Measurements from ENCODE around the gene TRPM6.

TRPM6 gene

DNA sequence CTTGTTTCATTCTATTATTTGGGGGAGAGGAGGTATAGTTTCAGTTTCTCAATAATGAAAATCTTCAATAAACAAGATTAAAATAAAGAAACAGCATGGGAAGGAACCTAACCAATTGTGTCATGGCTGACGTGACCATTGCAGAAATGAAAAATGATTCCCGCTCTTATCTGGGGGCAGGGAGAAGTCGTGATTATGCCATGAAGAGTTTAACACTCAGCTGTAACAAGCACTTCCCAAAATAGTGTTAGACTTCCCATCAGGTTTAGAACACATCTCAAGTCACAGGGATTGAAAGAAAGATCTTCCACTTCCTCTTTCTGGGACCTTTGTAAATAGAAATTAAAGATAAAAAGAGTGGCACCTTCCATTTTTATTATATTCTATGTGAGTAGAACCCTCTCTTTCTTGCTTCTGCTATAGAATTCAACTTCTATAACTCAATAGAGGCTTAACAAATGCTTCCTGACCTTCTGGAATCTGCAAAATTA lies 122.2 kb downstream of the TRPM6 start:
- TF ChIP-seq POLR2AphosphoS5 (IDR thresholded peaks at IDR 0.05; ENCODE audit: low read depth, low read length): no peak
- FAIRE-seq (no peak), DNase-seq (ENCODE audit: insufficient read length) (no peak)

- DNase-seq (ENCODE audit: insufficient read length) (no peak), FAIRE-seq (no peak)
- TF ChIP-seq POLR2A (IDR thresholded peaks at IDR 0.05; ENCODE audit: low read depth, low read length): no peak
- no peak for TF ChIP-seq TAF1 (IDR thresholded peaks at IDR 0.05; ENCODE audit: borderline replicate concordance, low read depth, low read length)
- no peak for TF ChIP-seq POLR2AphosphoS5 (IDR thresholded peaks at IDR 0.05; ENCODE audit: low read depth, low read length)
Measured at GRCh38 chr9:74762950-74763349, 124.8 kb downstream of the TRPM6 start.

DNA sequence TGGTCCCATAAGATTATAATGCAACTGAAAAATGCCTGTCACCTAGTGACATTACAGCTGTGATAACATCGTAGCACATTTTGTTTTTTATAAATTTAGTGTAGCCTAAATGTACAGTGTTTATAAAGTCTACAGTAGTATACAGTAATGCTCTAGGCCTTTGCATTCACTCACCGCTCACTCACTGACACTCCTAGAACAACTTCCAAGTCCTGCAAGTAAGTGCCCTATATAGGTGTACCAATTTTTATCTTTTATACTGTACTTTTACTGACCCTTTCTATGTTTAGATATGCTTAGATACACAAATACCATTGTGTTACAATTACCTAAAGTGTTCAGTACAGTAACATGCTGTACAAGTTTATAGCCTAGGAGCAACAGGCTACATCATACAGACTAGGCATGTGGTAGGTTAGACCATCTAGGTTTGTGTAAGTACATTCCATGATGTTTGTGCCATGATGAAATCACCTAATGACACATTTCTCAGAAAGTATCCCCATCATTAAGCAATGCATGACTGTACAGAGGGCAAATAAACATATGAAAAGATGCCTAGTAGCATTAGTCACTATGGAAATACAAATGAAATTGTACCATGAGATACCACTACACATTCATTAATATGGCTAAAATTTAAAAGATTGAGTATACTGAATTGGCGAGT lies 127.6 kb downstream of the TRPM6 start:
- DNase-seq (ENCODE audit: insufficient read length) (no peak), FAIRE-seq (peak; percentile 33)
- TF ChIP-seq TAF1 (IDR thresholded peaks at IDR 0.05; ENCODE audit: borderline replicate concordance, low read depth, low read length) (no peak), POLR2A (IDR thresholded peaks at IDR 0.05; ENCODE audit: low read depth, low read length) (no peak), POLR2AphosphoS5 (IDR thresholded peaks at IDR 0.05; ENCODE audit: low read depth, low read length) (no peak)

DNA sequence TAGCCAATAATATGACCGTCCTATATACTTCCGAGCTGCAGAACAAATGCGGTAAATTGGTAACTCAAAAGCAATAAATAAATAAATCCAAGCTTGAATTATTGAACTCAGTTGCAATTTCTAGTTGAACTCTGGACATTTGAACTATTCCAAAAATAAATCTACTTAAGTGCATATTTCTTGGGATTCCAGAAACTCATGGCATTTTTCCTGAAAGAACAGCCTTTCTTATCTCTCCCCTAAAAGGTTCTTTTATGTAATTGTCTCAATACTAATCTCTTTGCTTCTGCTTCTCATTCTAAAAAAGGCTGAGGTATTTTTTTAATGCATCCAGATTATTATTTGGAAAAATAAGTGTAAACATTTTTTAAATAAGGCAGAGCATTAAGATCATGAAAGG lies 131.7 kb downstream of the TRPM6 start:
- no peak for FAIRE-seq
- TF ChIP-seq POLR2AphosphoS5 (IDR thresholded peaks at IDR 0.05; ENCODE audit: low read depth, low read length): no peak
- TF ChIP-seq TAF1 (IDR thresholded peaks at IDR 0.05; ENCODE audit: borderline replicate concordance, low read depth, low read length): no peak
- TF ChIP-seq POLR2A (IDR thresholded peaks at IDR 0.05; ENCODE audit: low read depth, low read length): no peak
- DNase-seq (ENCODE audit: insufficient read length): no peak

- FAIRE-seq: no peak
Measured at GRCh38 chr9:74755355-74755754, 132.4 kb downstream of the TRPM6 start.

DNA sequence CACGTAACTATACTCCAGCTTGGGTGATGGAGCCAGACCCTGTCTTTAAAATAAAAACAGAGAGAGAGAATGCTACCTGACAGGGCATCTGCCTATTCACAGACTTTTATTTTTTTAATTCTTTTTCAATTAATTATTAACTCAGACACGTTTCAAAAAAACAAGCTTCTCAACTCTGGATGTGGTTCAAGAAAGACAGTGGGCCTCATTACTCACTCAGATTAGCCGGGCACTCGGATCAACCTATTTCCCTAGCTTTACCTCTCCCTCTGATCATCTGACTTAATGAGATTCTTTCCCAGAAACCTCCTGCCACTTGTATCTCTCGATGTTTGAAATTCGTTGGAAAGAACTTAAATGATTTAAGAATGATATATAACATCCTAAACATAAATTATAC lies 134.1 kb downstream of the TRPM6 start:
- no peak for TF ChIP-seq POLR2AphosphoS5 (IDR thresholded peaks at IDR 0.05; ENCODE audit: low read depth, low read length)
- DNase-seq (ENCODE audit: insufficient read length) (no peak), FAIRE-seq (no peak)

More at GRCh38 chr9:74755355-74755754, 132.4 kb downstream of the TRPM6 start:
- DNase-seq (ENCODE audit: insufficient read length): no peak
- TF ChIP-seq TAF1 (IDR thresholded peaks at IDR 0.05; ENCODE audit: borderline replicate concordance, low read depth, low read length): no peak

DNA sequence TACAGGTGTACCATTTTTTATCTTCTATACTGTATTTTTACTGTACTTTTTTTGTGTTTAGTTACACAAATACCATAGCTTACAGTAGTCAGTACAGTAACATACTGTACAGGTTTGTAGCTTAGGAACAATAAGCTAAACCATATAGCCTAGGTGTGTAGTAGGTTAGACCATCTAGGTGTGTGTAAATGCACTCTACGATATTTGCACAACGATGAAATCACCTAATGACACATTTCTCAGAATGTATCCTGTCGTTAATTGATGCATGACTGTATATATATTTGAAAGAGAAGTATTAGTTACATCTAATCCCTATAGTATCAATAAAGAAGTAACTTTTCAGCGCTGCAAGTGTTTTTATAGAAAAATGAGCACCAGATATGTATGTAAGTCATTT lies 138.8 kb downstream of the TRPM6 start:
- TF ChIP-seq POLR2AphosphoS5 (IDR thresholded peaks at IDR 0.05; ENCODE audit: low read depth, low read length) (no peak), POLR2A (IDR thresholded peaks at IDR 0.05; ENCODE audit: low read depth, low read length) (no peak), TAF1 (IDR thresholded peaks at IDR 0.05; ENCODE audit: borderline replicate concordance, low read depth, low read length) (no peak)
- no peak for DNase-seq (ENCODE audit: insufficient read length)
- no peak for FAIRE-seq

- no peak for TF ChIP-seq POLR2AphosphoS5 (IDR thresholded peaks at IDR 0.05; ENCODE audit: low read depth, low read length)
- TF ChIP-seq POLR2A (IDR thresholded peaks at IDR 0.05; ENCODE audit: low read depth, low read length): no peak
- no peak for TF ChIP-seq TAF1 (IDR thresholded peaks at IDR 0.05; ENCODE audit: borderline replicate concordance, low read depth, low read length)
- DNase-seq (ENCODE audit: insufficient read length) (no peak), FAIRE-seq (no peak)
Measured at GRCh38 chr9:74742792-74743730, 144.7 kb downstream of the TRPM6 start.

GRCh38 chr9:74742191-74742790 lies 145.4 kb downstream of the TRPM6 start:
- DNase-seq (ENCODE audit: insufficient read length) (no peak), FAIRE-seq (no peak)
- no peak for TF ChIP-seq TAF1 (IDR thresholded peaks at IDR 0.05; ENCODE audit: borderline replicate concordance, low read depth, low read length)
- TF ChIP-seq POLR2A (IDR thresholded peaks at IDR 0.05; ENCODE audit: low read depth, low read length): no peak
- TF ChIP-seq POLR2AphosphoS5 (IDR thresholded peaks at IDR 0.05; ENCODE audit: low read depth, low read length): no peak

DNA sequence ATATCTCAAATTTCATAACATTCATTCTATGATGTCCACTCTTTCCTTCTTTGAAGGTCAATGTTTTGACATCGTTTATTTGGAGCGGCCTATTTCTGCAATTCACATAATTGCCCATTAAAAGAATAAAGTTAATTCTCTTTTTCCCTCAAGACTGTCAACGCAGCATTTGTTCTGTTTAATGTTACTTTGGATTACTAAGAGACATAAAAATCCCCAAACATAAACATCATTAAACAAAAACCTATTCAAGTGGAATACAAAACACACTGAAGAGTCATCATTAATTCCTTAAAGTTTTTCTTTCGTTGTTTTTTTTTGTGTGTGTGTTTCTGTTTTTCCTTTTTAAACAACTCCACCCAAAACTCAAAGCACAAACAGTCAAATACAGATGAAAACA lies 151.1 kb downstream of the TRPM6 start:
- TF ChIP-seq TAF1 (IDR thresholded peaks at IDR 0.05; ENCODE audit: borderline replicate concordance, low read depth, low read length) (no peak), POLR2AphosphoS5 (IDR thresholded peaks at IDR 0.05; ENCODE audit: low read depth, low read length) (no peak), POLR2A (IDR thresholded peaks at IDR 0.05; ENCODE audit: low read depth, low read length) (no peak)
- no peak for DNase-seq (ENCODE audit: insufficient read length)
- no peak for FAIRE-seq

DNA sequence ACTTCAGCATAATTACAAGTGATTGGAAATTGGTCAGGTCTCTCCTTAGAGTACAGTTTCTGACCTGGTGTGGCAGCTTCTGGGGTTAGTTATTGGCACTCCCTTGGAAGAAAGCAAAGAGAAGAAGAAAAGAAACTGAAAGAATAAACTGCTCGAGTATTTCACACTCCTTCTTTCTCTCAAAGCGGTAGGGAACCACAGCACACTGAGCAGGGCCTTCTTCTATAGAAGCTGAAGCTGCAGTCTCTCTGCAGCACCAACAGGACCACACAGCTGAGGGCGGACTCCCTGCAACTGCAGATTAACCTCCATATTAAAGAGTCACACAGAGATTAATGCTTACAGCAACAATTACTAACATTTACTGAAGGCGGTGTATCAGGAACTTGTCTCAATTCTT lies 152.0 kb downstream of the TRPM6 start:
- FAIRE-seq (no peak), DNase-seq (ENCODE audit: insufficient read length) (no peak)
- TF ChIP-seq POLR2A (IDR thresholded peaks at IDR 0.05; ENCODE audit: low read depth, low read length) (no peak), TAF1 (IDR thresholded peaks at IDR 0.05; ENCODE audit: borderline replicate concordance, low read depth, low read length) (no peak), POLR2AphosphoS5 (IDR thresholded peaks at IDR 0.05; ENCODE audit: low read depth, low read length) (no peak)
